ENCODE measurements around the gene PICALM.

GRCh38 chr11:86097980-86098379 is 29.1 kb upstream of the PICALM start:
- TF ChIP-seq ZNF565 (CRISPR knock-in tag; conservative IDR thresholded peaks at IDR 0.05; ENCODE audit: low read depth) (no peak), ZFP3 (CRISPR knock-in tag; IDR thresholded peaks at IDR 0.05) (no peak), TCF4 (CRISPR knock-in tag; IDR thresholded peaks at IDR 0.05; ENCODE audit: borderline replicate concordance) (no peak), PATZ1 (CRISPR knock-in tag; IDR thresholded peaks at IDR 0.05; ENCODE audit: borderline replicate concordance) (no peak), BACH2 (CRISPR knock-in tag; IDR thresholded peaks at IDR 0.05; ENCODE audit: borderline replicate concordance) (no peak), SNAI2 (CRISPR knock-in tag; IDR thresholded peaks at IDR 0.05) (no peak), RARB (CRISPR knock-in tag; IDR thresholded peaks at IDR 0.05) (no peak)

Measured in SK-N-SH treated with all-trans-retinoic acid at 6 μM for 48 hours (cell line).